ENCODE measurements around the gene MFAP2. TPM values are rescaled to one million over a fixed set of nuclear protein-coding genes. Genes with fewer than 3 reads are reported as not detected.

Gene MFAP2
- total RNA-seq, 1 experiment from 2014 or later = 12.9 TPM

DNA sequence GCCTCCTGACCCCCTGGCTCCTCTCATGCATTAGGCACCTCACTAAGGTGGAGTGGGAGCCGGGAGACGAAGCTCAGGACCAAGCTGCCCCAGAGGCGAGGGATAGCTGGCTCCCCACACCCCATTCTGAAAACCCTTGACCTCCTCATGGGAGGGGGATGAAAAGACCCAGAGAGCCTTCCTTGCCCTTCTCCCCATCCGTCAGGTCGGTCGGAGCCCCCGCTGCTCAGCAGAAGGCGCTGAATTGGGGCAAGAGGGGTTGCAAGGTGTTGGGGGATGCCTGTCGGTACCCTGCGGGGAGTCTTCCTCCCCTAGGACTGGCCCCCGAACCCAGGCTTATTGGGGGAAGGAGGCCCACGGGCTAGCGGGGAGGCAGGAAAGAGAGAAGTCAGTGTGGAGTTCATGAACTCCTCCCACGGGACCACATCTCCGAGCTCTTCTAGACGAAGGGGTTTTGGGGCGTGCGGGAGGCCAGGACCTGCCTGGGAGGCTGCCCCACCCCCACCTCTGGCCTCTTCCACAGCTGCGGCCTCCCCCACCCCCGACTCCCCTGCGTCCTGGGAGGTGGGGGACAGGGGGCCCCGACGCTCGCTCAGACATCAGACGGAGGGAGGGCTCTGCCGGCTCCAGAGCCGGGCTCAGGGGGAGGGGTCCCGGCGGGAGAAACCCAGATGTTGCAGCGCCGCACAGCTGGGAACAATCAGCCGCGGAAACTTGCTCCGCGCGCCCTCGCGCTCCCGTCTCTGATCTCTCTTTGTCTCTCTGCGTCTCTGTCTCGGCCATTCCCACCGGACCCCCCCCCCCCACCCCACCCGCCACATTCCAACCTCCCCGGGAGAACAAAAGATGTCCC, 719 bp downstream of the MFAP2 start:
- BruUV-seq (replicated peaks) = no TSS peak
- intact Hi-C loops (cut with micrococcal nuclease; ENCODE audit: unreplicated experiment) = no loop called here
- Histone ChIP-seq H3K4me3 (ENCODE audit: low read depth in 2 of 2, low read length in 2 of 2) (peak overlapping the region; percentile 45 to 59), H3K4me1 (ENCODE audit: control insufficient read depth, insufficient read depth, low read length) (peaks cover 4% of the 10 kb centered on the region; the same call in 1 of the 2 replicates), H3K27me3 (ENCODE audit: control insufficient read depth, insufficient read depth, low read length) (no peaks in the 10 kb centered on the region), H3K9me3 (ENCODE audit: control insufficient read depth, insufficient read depth, low read depth, low read length) (no peaks in the 10 kb centered on the region), H3K27ac (ENCODE audit: low read length) (no peak overlapping the region), H3K36me3 (ENCODE audit: control insufficient read depth, insufficient read depth, low read length) (peaks cover 3% of the 10 kb centered on the region; the same call in 1 of the 2 replicates)
- TF ChIP-seq CTCF (IDR thresholded peaks at IDR 0.05) = no peak
- no peak for TF ChIP-seq SIN3A (IDR thresholded peaks at IDR 0.05; ENCODE audit: borderline replicate concordance, insufficient read depth, low read depth, low read length)
- ATAC-seq (no peak), DNase-seq (ENCODE audit: low read depth, low spot score) (no peak)
- ChIA-PET CTCF (interaction anchor here (0.6 kb wide), 1 partner anchor 10 kb away, joined by 4 read pairs; no protein-coding TSS in a partner anchor), POLR2A (interaction anchor here (0.6 kb wide), 1 partner anchor 75 kb away, joined by 7 read pairs; no protein-coding TSS in a partner anchor)
- in situ Hi-C loops (cut with HindIII; ENCODE audit: low pct_unique_long_range_greater_than_20kb, low sequenced_read_pairs) = no loop called here

- H3K27me3 ChIP-seq (ENCODE audit: control insufficient read depth, insufficient read depth, low read length) = no peaks in the 10 kb centered on the region
- H3K4me3 ChIP-seq (ENCODE audit: low read depth in 2 of 2, low read length in 2 of 2) = peak overlapping the region; percentile 45 to 59; a peak in 3 of 4 replicates
- TF ChIP-seq TCF7L2 (IDR thresholded peaks at IDR 0.05; ENCODE audit: low read depth, low read length) (no peak), POLR2AphosphoS5 (IDR thresholded peaks at IDR 0.05; ENCODE audit: low read depth, low read length) (no peak), SIN3A (IDR thresholded peaks at IDR 0.05; ENCODE audit: borderline replicate concordance, insufficient read depth, low read depth, low read length) (no peak), CTCF (IDR thresholded peaks at IDR 0.05) (no peak)
- TF ChIP-seq, protein P1, sequence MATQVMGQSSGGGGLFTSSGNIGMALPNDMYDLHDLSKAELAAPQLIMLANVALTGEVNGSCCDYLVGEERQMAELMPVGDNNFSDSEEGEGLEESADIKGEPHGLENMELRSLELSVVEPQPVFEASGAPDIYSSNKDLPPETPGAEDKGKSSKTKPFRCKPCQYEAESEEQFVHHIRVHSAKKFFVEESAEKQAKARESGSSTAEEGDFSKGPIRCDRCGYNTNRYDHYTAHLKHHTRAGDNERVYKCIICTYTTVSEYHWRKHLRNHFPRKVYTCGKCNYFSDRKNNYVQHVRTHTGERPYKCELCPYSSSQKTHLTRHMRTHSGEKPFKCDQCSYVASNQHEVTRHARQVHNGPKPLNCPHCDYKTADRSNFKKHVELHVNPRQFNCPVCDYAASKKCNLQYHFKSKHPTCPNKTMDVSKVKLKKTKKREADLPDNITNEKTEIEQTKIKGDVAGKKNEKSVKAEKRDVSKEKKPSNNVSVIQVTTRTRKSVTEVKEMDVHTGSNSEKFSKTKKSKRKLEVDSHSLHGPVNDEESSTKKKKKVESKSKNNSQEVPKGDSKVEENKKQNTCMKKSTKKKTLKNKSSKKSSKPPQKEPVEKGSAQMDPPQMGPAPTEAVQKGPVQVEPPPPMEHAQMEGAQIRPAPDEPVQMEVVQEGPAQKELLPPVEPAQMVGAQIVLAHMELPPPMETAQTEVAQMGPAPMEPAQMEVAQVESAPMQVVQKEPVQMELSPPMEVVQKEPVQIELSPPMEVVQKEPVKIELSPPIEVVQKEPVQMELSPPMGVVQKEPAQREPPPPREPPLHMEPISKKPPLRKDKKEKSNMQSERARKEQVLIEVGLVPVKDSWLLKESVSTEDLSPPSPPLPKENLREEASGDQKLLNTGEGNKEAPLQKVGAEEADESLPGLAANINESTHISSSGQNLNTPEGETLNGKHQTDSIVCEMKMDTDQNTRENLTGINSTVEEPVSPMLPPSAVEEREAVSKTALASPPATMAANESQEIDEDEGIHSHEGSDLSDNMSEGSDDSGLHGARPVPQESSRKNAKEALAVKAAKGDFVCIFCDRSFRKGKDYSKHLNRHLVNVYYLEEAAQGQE (IDR thresholded peaks at IDR 0.05; ENCODE audit: insufficient read depth in 1 of 2, low read depth in 2 of 2, low read length in 1 of 2) = no peak
- in situ Hi-C loops (cut with HindIII; ENCODE audit: low pct_unique_long_range_greater_than_20kb, low sequenced_read_pairs) = no loop called here
- BruUV-seq (replicated peaks) = no TSS peak
- H3K9me3 ChIP-seq (ENCODE audit: control insufficient read depth, insufficient read depth, low read depth, low read length) = no peaks in the 10 kb centered on the region
- intact Hi-C loops (cut with micrococcal nuclease; ENCODE audit: unreplicated experiment) = no loop called here
- ChIA-PET CTCF (no interaction called here), POLR2A (interaction anchor here (0.7 kb wide), 1 partner anchor 38 kb away, joined by 5 read pairs; no protein-coding TSS in a partner anchor)
- no peak overlapping the region for H3K27ac ChIP-seq (ENCODE audit: low read length)
- 0 out of 2 replicates have a peak, but pooled peaks cover 4% of the 10 kb centered on the region for H3K4me1 ChIP-seq (ENCODE audit: control insufficient read depth, insufficient read depth, low read length)
- DNase-seq (ENCODE audit: low read depth, low spot score) (no peak), ATAC-seq (no peak)
- H3K36me3 ChIP-seq (ENCODE audit: control insufficient read depth, insufficient read depth, low read length) = peaks cover 3% of the 10 kb centered on the region; the same call in 1 of the 2 replicates
Measured at GRCh38 chr1:16978567-16979474, 1.6 kb downstream of the MFAP2 start.
